Thoracic aorta (tissue), 2 donors: ENCODE measurements around the gene MX1. TPM values are rescaled to one million over a fixed set of nuclear protein-coding genes. Genes with fewer than 3 reads are reported as not detected.
A peak's percentile ranks its signal among the peaks of the same experiment; 100 is the strongest.

Source experiments
- ATAC-seq: fragments of 150-250 bp; one replicate; pipeline ENCODE4 v1.8.0; 2017; ENCODE audit warnings: low read depth; ENCODE audit not compliant: insufficient number of reproducible peaks, low FRiP score
- DNase-seq: peaks from one replicate; pipeline ENCODE4 v3.0.0-alpha.2; 2020; ENCODE audit warnings: low spot score
- H3K27ac ChIP-seq, 2 donors: fragments of 200-600 bp; sonication (generic); 1 replicate in 1 of 2; 2 replicates in 1 of 2; pipeline ENCODE4 v1.5.1; 2016; ENCODE audit warnings: mild to moderate bottlenecking in 2 of 2, moderate library complexity in 2 of 2
- H3K27me3 ChIP-seq: fragments of 200-600 bp; sonication (generic); replicated peaks from 2 replicates; pipeline ENCODE4 v1.6.0; 2016; ENCODE audit warnings: mild to moderate bottlenecking; ENCODE audit not compliant: insufficient read depth
- H3K36me3 ChIP-seq: fragments of 200-600 bp; sonication (generic); one replicate; pipeline ENCODE4 v1.5.1; 2016
- H3K4me1 ChIP-seq, 2 donors: fragments of 200-600 bp; sonication (generic); 1 replicate in 1 of 2; 2 replicates in 1 of 2; pipeline versions ENCODE4 v1.5.1 to v1.6.0; 2016; ENCODE audit warnings: low read depth in 2 of 2, mild to moderate bottlenecking in 1 of 2; ENCODE audit not compliant: control insufficient read depth in 1 of 2
- H3K4me3 ChIP-seq: fragments of 200-600 bp; sonication (generic); 2 replicates; pipeline ENCODE4 v1.5.1; 2016; ENCODE audit warnings: mild to moderate bottlenecking
- H3K9me3 ChIP-seq: fragments of 200-600 bp; sonication (generic); 2 replicates; pipeline ENCODE4 v1.5.1; 2016
- total RNA-seq, 2 donors: library from RNA; depleted of rRNA; stranded (reverse); fragments of >200 nt; gene quantifications; one replicate each; pipeline versions ENCODE4 v1.1.0 to v1.2.3, GENCODE V29; 2016
- TF ChIP-seq, protein P1 (sequence below): fragments of 200-600 bp; sonication (generic); IDR thresholded peaks from one replicate; pipeline ENCODE4 v1.5.1; 2019; ENCODE audit warnings: antibody characterized with exemption

MX1 gene
- total RNA-seq, 2 donors from 2014 or later, result 60.0 to 79.9 TPM

DNA sequence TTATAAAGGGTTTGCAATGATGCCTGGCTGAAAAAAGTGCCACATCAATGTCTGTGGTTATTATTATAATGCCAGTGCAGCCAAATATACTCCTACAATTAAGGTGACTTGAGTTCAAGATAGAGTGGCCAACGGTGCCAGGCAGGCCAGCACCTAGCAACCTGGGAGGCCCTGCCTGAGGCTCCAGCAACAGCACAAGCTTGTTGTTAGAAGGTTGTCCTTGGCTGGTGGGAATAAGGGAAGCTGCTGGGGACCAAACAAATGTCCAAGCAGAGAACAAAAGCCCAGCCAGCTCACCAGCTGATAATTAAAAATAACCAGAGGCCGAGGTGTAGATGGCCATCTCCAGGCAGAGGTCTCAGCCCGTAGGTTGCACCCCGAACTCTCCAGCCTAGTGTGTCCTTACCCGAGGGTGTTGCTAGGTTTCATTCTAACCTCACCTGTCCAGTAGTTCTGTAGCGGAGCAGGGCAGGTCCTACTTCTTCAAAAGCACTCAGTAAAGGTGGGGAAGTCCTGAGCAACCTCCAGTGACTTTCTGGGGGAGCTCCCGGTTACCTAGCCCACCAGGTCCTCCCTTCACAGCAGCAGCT is 80.1 kb downstream of the MX1 start:
- Histone ChIP-seq H3K27me3 (no peaks in the 10 kb centered on the region), H3K4me1 (peaks cover 6 to 10% of the 10 kb centered on the region in 2 donors), H3K4me3 (no peak overlapping the region), H3K36me3 (no peaks in the 10 kb centered on the region), H3K27ac (no peak overlapping the region), H3K9me3 (no peaks in the 10 kb centered on the region)
- DNase-seq, result no peak
- no peak for ATAC-seq
- TF ChIP-seq, protein P1, sequence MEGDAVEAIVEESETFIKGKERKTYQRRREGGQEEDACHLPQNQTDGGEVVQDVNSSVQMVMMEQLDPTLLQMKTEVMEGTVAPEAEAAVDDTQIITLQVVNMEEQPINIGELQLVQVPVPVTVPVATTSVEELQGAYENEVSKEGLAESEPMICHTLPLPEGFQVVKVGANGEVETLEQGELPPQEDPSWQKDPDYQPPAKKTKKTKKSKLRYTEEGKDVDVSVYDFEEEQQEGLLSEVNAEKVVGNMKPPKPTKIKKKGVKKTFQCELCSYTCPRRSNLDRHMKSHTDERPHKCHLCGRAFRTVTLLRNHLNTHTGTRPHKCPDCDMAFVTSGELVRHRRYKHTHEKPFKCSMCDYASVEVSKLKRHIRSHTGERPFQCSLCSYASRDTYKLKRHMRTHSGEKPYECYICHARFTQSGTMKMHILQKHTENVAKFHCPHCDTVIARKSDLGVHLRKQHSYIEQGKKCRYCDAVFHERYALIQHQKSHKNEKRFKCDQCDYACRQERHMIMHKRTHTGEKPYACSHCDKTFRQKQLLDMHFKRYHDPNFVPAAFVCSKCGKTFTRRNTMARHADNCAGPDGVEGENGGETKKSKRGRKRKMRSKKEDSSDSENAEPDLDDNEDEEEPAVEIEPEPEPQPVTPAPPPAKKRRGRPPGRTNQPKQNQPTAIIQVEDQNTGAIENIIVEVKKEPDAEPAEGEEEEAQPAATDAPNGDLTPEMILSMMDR, result no peak

DNA sequence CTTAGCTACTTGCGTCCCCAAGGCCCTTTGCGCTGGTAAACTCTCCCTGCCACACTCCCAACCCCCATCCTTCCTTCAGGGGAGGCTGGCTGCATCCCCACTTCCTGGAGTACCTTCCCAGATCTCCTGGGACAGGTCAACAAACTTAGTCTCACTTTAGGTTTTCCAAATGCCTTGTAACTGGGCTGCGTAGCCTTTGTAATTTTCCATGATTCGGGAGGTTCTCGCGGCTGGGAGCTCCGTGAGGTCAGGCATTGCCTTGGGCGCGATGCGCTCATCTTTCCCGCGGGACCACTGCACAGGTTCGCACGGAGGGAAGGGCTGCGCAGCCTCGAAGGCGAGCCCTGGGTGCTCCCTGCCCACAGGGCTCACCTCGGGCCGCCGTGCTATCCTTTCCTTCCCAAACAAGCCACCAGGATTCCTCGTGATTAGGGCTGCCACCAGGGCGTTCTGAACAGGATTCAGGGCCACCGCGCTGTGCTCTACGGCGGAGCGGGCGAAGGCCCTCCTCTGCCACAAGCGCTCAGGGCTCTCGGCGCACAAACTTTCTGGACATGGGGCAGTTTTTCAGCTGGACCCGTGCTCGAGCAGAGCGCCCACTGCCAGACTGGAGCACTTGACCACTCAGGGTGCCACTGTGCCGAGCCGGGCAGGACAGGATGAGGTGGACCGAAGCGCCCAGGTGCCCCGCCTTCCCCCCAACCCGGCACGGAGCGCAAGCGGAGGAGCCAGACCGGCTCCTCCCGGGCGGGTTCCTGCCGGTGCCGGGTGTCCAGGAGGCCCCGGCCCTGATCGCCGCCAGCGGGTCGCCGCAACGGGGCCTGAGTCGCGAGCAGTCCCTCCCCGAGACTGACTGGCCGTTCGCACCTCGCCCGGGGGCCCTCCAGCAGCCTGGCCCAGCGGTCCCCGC is 80.8 kb downstream of the MX1 start:
- DNase-seq (no peak), ATAC-seq (no peak)
- no peak overlapping the region for H3K27ac ChIP-seq
- peak overlapping the region; percentile 45 for H3K4me3 ChIP-seq
- no peaks in the 10 kb centered on the region for H3K36me3 ChIP-seq
- no peaks in the 10 kb centered on the region for H3K27me3 ChIP-seq
- TF ChIP-seq, protein P1, result no peak
- H3K4me1 ChIP-seq, result peaks cover 6 to 10% of the 10 kb centered on the region in 2 donors
- no peaks in the 10 kb centered on the region for H3K9me3 ChIP-seq

DNA sequence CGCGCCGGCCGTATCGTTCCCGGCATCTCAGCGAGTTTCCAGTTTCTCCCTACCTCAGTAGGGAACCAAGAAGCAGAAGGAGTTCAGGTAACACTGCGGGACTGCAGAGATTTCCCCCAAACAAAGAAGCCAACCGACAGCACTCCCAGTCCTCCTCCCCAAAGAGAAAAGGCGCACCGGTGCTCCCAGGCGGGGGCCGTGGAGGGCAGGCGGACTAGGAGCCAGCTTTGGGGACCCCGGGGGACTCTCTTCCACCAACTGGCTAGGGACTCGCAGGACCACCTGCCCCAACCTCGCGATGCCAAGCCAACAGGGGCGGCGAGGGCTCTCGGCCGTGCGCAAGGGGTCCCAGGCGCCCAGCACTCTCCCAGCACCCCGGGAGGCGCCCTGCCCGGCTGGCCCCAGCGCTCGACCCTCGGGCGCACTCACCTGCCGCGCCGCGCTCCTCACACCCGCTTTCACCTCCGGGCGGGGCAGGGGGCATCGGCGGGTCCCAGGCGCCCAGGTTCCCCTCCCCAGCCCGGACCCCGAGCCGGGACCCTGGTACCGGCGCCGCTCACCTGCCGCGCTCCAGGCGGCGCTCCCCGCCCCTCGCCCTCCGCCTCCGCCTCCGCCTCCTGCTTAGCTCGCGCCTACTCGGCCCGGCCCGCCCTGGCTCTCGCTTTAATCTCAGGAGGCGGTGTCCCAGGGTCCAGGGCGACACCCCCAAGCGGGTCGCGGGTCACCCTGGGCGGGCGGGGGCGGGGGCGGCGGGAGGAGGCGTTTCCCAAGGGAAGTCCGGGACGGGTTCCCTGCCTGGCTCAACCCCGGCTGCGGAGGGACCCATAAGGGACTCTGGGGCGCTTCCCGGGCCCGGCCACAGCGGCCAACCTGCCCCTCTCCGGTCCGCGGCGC is 81.7 kb downstream of the MX1 start, which contains the start of gene TMPRSS2:
Gene TMPRSS2 (minus strand): TSS at position 638 of the 894 bp plus-strand sequence. CDS start 10,025 bp downstream, outside the sequence.
- H3K9me3 ChIP-seq, result no peaks in the 10 kb centered on the region
- peak within 1 kb of the TSS; percentile 45 for H3K4me3 ChIP-seq
- TF ChIP-seq, protein P1, result no peak
- H3K4me1 ChIP-seq, result peaks cover 6 to 10% of the 10 kb centered on the region in 2 donors
- no peaks in the 10 kb centered on the region for H3K27me3 ChIP-seq
- no peaks in the 10 kb centered on the region for H3K36me3 ChIP-seq
- no peak for ATAC-seq
- DNase-seq, result no peak
- no peak within 1 kb of the TSS for H3K27ac ChIP-seq

DNA sequence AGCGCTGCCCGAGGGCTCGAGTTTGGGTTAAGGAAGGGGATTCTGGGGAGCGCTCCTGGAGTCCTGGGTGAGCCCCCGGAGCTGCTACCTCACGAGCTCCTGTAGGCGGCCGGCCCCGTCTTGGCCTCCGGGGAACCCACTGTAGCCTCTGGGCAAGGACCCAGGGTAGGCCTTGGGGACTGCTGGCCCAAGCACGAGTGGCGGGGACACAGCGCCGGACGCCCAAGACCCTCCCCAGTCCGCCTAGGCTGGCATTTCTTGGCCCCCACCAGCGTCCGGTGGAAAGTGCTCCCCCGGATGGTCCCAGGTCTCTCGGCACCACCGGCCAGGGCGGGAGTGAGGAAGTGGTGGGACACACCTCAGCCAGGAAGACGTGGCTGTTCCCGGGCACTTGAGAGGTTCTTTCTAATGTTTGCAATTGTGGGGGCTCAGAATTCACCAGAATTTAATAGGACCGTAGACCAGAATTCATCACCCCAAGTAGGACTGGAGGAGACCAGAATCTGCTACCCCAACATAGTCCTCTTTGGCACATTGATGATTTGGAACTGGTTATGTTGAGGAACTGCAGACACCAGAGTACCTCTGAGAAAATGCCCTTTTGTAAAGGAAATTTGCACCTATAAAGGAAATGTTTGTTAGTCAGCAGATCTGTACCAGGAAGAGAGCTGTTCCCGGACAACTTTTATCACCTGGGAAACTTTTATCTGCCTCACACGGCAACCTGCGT is 82.5 kb downstream of the MX1 start:
- Histone ChIP-seq H3K4me3 (no peak overlapping the region), H3K36me3 (no peaks in the 10 kb centered on the region), H3K4me1 (peaks cover 6 to 10% of the 10 kb centered on the region in 2 donors), H3K27me3 (no peaks in the 10 kb centered on the region), H3K9me3 (no peaks in the 10 kb centered on the region), H3K27ac (no peak overlapping the region)
- TF ChIP-seq, protein P1, result no peak
- DNase-seq (no peak), ATAC-seq (no peak)

Other genes starting within 250 kb of the MX1 start
- gene FAM3B, start 109.4 kb upstream of the MX1 start, total RNA-seq, result 10 to 100 TPM in 1 of 2 donors, 1 to 10 TPM in 1; 1.5 to 11.8 TPM
- gene MX2, start 64.2 kb upstream of the MX1 start, total RNA-seq, result 10 to 100 TPM; 22.4 to 22.9 TPM
- under 1 TPM in 1 of 2 donors, not detected in 1; 0.78 TPM for gene TMPRSS2, start 81.9 kb downstream of the MX1 start, total RNA-seq